HEK293 (cell line): ENCODE measurements around the gene PLCG2.

Experiments used
- CTCF ChIA-PET: fragments of 350-600 bp; formaldehyde crosslinking; extraction: SDS; loops from one replicate; lab custom pipeline; 2021; ENCODE audit warnings: antibody characterized with exemption; lab: Yijun Ruan, JAX
- POLR2A ChIA-PET: fragments of 300-600 bp; formaldehyde crosslinking; extraction: SDS; loops from one replicate; lab custom pipeline; 2020; ENCODE audit warnings: antibody characterized with exemption, inconsistent platforms; lab: Yijun Ruan, JAX
- H3K27ac ChIP-seq: fragments of 200-500 bp; sonication (Bioruptor generic); 2 replicates; pipeline ENCODE4 v1.5.1; 2014; ENCODE audit warnings: low read depth, low read length, control low read depth, inconsistent platforms; ENCODE audit errors: extremely low read depth
- H3K36me3 ChIP-seq, 2 experiments: fragments of 200-500 bp in 1 of 2; sonication (Bioruptor generic) in 1 of 2; 1 replicate in 1 of 2; 2 replicates in 1 of 2; pipeline ENCODE4 v1.5.1; 2014 to 2017; ENCODE audit warnings: inconsistent platforms in 2 of 2, low read length in 2 of 2; ENCODE audit not compliant: control insufficient read depth in 2 of 2, insufficient read depth in 1 of 2
- H3K4me1 ChIP-seq: fragments of 200-500 bp; sonication (Bioruptor generic); 2 replicates; pipeline ENCODE4 v1.5.1; 2014; ENCODE audit warnings: mild to moderate bottlenecking, low read length, inconsistent platforms; ENCODE audit not compliant: control insufficient read depth, insufficient read depth
- H3K4me3 ChIP-seq: 2 replicates; pipeline ENCODE4 v1.5.1; 2011; ENCODE audit warnings: low read depth, mild to moderate bottlenecking, control low read depth, low read length, moderate library complexity
- H3K9me3 ChIP-seq: fragments of 200-500 bp; sonication (Bioruptor generic); 2 replicates; pipeline ENCODE4 v1.5.1; 2014; ENCODE audit warnings: low read depth, low read length, inconsistent platforms; ENCODE audit not compliant: control insufficient read depth, insufficient read depth
- BCL11B ChIP-seq: fragments of 450-650 bp; formaldehyde crosslinking; IDR thresholded peaks from 2 replicates; pipeline ENCODE4 v1.5.1; 2016; ENCODE audit warnings: low read depth, missing biosample characterization, missing genetic modification characterization
- FEZF1 ChIP-seq: fragments of 450-650 bp; formaldehyde crosslinking; IDR thresholded peaks from 2 replicates; pipeline ENCODE4 v1.5.1; 2016; ENCODE audit warnings: missing biosample characterization, missing genetic modification characterization
- KLF8 ChIP-seq: fragments of 450-650 bp; formaldehyde crosslinking; IDR thresholded peaks from 2 replicates; pipeline ENCODE4 v1.5.1; 2016; ENCODE audit warnings: missing biosample characterization, missing genetic modification characterization
- MYNN ChIP-seq: fragments of 450-650 bp; formaldehyde crosslinking; IDR thresholded peaks from 2 replicates; pipeline ENCODE4 v1.5.1; 2016; ENCODE audit warnings: missing biosample characterization, missing genetic modification characterization, borderline replicate concordance
- PRDM2 ChIP-seq: fragments of 450-650 bp; formaldehyde crosslinking; IDR thresholded peaks from 2 replicates; pipeline ENCODE4 v1.5.1; 2016; ENCODE audit warnings: missing biosample characterization, missing genetic modification characterization, borderline replicate concordance
- SCRT1 ChIP-seq: fragments of 450-650 bp; formaldehyde crosslinking; IDR thresholded peaks from 2 replicates; pipeline ENCODE4 v1.5.1; 2016; ENCODE audit warnings: missing biosample characterization, missing genetic modification characterization, borderline replicate concordance
- SETDB1 ChIP-seq: IDR thresholded peaks from one replicate; pipeline ENCODE4 v1.6.1; 2017; ENCODE audit warnings: mild to moderate bottlenecking, low read length, moderate library complexity, mixed read lengths; ENCODE audit not compliant: insufficient read length
- ZBTB48 ChIP-seq: fragments of 450-650 bp; formaldehyde crosslinking; IDR thresholded peaks from 2 replicates; pipeline ENCODE4 v1.5.1; 2016; ENCODE audit warnings: missing biosample characterization, missing genetic modification characterization
- ZBTB7A ChIP-seq: fragments of 450-650 bp; formaldehyde crosslinking; IDR thresholded peaks from 2 replicates; pipeline ENCODE4 v1.5.1; 2016; ENCODE audit warnings: low read depth, missing biosample characterization, missing genetic modification characterization
- ZEB2 ChIP-seq: fragments of 450-650 bp; formaldehyde crosslinking; IDR thresholded peaks from 2 replicates; pipeline ENCODE4 v1.5.1; 2016; ENCODE audit warnings: missing biosample characterization, missing genetic modification characterization
- ZNF121 ChIP-seq: fragments of 450-650 bp; formaldehyde crosslinking; IDR thresholded peaks from 2 replicates; pipeline ENCODE4 v1.5.1; 2016; ENCODE audit warnings: missing biosample characterization, missing genetic modification characterization
- ZNF138 ChIP-seq: fragments of 450-650 bp; formaldehyde crosslinking; IDR thresholded peaks from 2 replicates; pipeline ENCODE4 v1.5.1; 2016; ENCODE audit warnings: missing biosample characterization, missing genetic modification characterization, borderline replicate concordance
- ZNF146 ChIP-seq: fragments of 450-650 bp; formaldehyde crosslinking; IDR thresholded peaks from 2 replicates; pipeline ENCODE4 v1.5.1; 2016; ENCODE audit warnings: missing biosample characterization, missing genetic modification characterization
- ZNF223 ChIP-seq: fragments of 450-650 bp; formaldehyde crosslinking; IDR thresholded peaks from 2 replicates; pipeline ENCODE4 v1.5.1; 2016; ENCODE audit warnings: missing biosample characterization, missing genetic modification characterization
- ZNF341 ChIP-seq: fragments of 450-650 bp; formaldehyde crosslinking; IDR thresholded peaks from 2 replicates; pipeline ENCODE4; 2016; ENCODE audit warnings: low read depth, missing biosample characterization, missing genetic modification characterization
- ZNF37A ChIP-seq: fragments of 450-650 bp; IDR thresholded peaks from 2 replicates; pipeline ENCODE4 v1.5.1; 2018; ENCODE audit warnings: missing biosample characterization, missing genetic modification characterization
- ZNF449 ChIP-seq: fragments of 450-650 bp; formaldehyde crosslinking; IDR thresholded peaks from 2 replicates; pipeline ENCODE4 v1.5.1; 2017; ENCODE audit warnings: missing biosample characterization, mild to moderate bottlenecking, missing genetic modification characterization, moderate library complexity
- ZNF530 ChIP-seq: fragments of 450-650 bp; formaldehyde crosslinking; IDR thresholded peaks from 2 replicates; pipeline ENCODE4 v1.5.1; 2016; ENCODE audit warnings: low read depth, missing biosample characterization, missing genetic modification characterization
- ZNF596 ChIP-seq: fragments of 450-650 bp; IDR thresholded peaks from 2 replicates; pipeline ENCODE4 v1.5.0; 2018; ENCODE audit warnings: missing biosample characterization, mild to moderate bottlenecking, missing genetic modification characterization, moderate library complexity
- ZNF645 ChIP-seq: fragments of 450-650 bp; formaldehyde crosslinking; IDR thresholded peaks from 2 replicates; pipeline ENCODE4; 2016; ENCODE audit warnings: missing biosample characterization, missing genetic modification characterization
- ZNF664 ChIP-seq: fragments of 450-650 bp; formaldehyde crosslinking; IDR thresholded peaks from 2 replicates; pipeline ENCODE4 v1.5.1; 2016; ENCODE audit warnings: missing biosample characterization, missing genetic modification characterization
- ZNF747 ChIP-seq: fragments of 450-650 bp; formaldehyde crosslinking; IDR thresholded peaks from 2 replicates; pipeline ENCODE4 v1.5.1; 2016; ENCODE audit warnings: missing biosample characterization, missing genetic modification characterization
- ZNF768 ChIP-seq: fragments of 450-650 bp; formaldehyde crosslinking; IDR thresholded peaks from 2 replicates; pipeline ENCODE4 v1.5.1; 2018; ENCODE audit warnings: missing biosample characterization, mild to moderate bottlenecking, missing genetic modification characterization

The PLCG2 gene

GRCh38 chr16:81821436-81822128 lies 42.5 kb downstream of the PLCG2 start:
- Histone ChIP-seq H3K4me1 (no peaks in the 10 kb centered on the region), H3K36me3 (no peaks in the 10 kb centered on the region)
- POLR2A ChIA-PET = no interaction called here
- CTCF ChIA-PET = no interaction called here
- no peak for TF ChIP-seq PRDM2 (tag by site-specific recombination)
- no peak for TF ChIP-seq ZBTB48 (tag by site-specific recombination)
- TF ChIP-seq ZEB2 (tag by site-specific recombination) = no peak
- TF ChIP-seq ZNF645 = no peak
- no peak for TF ChIP-seq ZNF747
- no peak for TF ChIP-seq ZNF121
- no peak for TF ChIP-seq ZNF596 (tag by site-specific recombination)
- no peak for TF ChIP-seq KLF8 (tag by site-specific recombination)
- no peak for TF ChIP-seq ZNF138 (tag by site-specific recombination)
- no peak for TF ChIP-seq BCL11B (tag by site-specific recombination)
- TF ChIP-seq ZNF768 = no peak
- TF ChIP-seq ZNF341 (tag by site-specific recombination) = no peak
- no peak for TF ChIP-seq ZNF449
- TF ChIP-seq ZNF223 = no peak
- no peak for TF ChIP-seq ZBTB7A (tag by site-specific recombination)
- no peak for TF ChIP-seq SCRT1 (tag by site-specific recombination)
- TF ChIP-seq MYNN (tag by site-specific recombination) = no peak
- TF ChIP-seq, all 188 proteins: peak for 0
- Histone ChIP-seq H3K9me3 (no peaks in the 10 kb centered on the region), H3K27ac (no peak overlapping the region), H3K4me3 (no peak overlapping the region)

- H3K4me3 ChIP-seq = no peak overlapping the region
- H3K9me3 ChIP-seq = no peaks in the 10 kb centered on the region
- ChIA-PET CTCF (no interaction called here), POLR2A (no interaction called here)
- no peak overlapping the region for H3K27ac ChIP-seq
- H3K36me3 ChIP-seq = no peaks in the 10 kb centered on the region; a peak in 1 of 3 replicates
- H3K4me1 ChIP-seq = no peaks in the 10 kb centered on the region
- no peak for TF ChIP-seq ZNF664 (tag by site-specific recombination)
- TF ChIP-seq ZBTB7A (tag by site-specific recombination) = no peak
- no peak for TF ChIP-seq FEZF1 (tag by site-specific recombination)
- no peak for TF ChIP-seq ZNF37A (tag by site-specific recombination)
- no peak for TF ChIP-seq SETDB1
- TF ChIP-seq ZNF530 = no peak
- no peak for TF ChIP-seq ZNF146
Observed at GRCh38 chr16:81823111-81823510, 44.0 kb downstream of the PLCG2 start.
